Heart left ventricle (tissue), 13 donors: ENCODE measurements around the gene LPO.

Source experiments
- CTCF ChIP-seq, 12 donors: fragments of 200-600 bp; sonication (generic) in 4 of 12; IDR thresholded peaks; one replicate each; pipeline versions ENCODE4 v1.5.0 to v1.8.0; 2018 to 2022; ENCODE audit warnings: antibody characterized with exemption in 12 of 12, mild to moderate bottlenecking in 5 of 12
- POLR2A ChIP-seq, 2 donors: fragments of 450-650 bp; IDR thresholded peaks; one replicate each; pipeline ENCODE4 v1.6.1; 2017; ENCODE audit warnings: antibody characterized with exemption in 2 of 2, mild to moderate bottlenecking in 2 of 2, moderate library complexity in 2 of 2
- donor health status: ischemic (EF 13 %, LVEDD 7.1; RV severe dilation, severe dysfunction).
- donor health status: DM: no; HTN: yes; CAD: no.
- donor health status: DM: no; HTN: no; CAD: no.
- donor health status: ischemic (EF 25% LVEDD 6.9; RV normal size, moderate dysfunction).
- donor health status: ischemic (EF 25% LVEDD 5.7; RV mildly dilated, moderate dysfunction).
- donor health status: ischemic (EF 35%, LVEDD 5.7; RV mildly dilated, moderate dysfunction).
- donor health status: nonischemic (EF 11% LVEDD 7.7; RV severe dilation, severe dysfunction).
- donor health status: DM: yes; HTN: yes; CAD: no.
- donor health status: PGD.
- donor health status: ischemic (EF 29% LVEDD 5.4; RV normal size, mild dysfunction).
- donor health status: nonischemic (EF 23%, LVEDD 6.1; RV moderate dilation, normal function).

GRCh38 chr17:58231641-58232040 is 6.7 kb upstream of the LPO start:
- TF ChIP-seq CTCF (IDR thresholded peaks at IDR 0.05) (no peak), POLR2A (IDR thresholded peaks at IDR 0.05) (no peak)
